Suppressor macrophage (primary cell): ENCODE results near the gene MBD5.

Source experiments
- DNase-seq, 4 experiments: peaks; one replicate each; pipeline ENCODE4 v3.0.0-alpha.2; 2020 to 2022

The MBD5 gene

DNA sequence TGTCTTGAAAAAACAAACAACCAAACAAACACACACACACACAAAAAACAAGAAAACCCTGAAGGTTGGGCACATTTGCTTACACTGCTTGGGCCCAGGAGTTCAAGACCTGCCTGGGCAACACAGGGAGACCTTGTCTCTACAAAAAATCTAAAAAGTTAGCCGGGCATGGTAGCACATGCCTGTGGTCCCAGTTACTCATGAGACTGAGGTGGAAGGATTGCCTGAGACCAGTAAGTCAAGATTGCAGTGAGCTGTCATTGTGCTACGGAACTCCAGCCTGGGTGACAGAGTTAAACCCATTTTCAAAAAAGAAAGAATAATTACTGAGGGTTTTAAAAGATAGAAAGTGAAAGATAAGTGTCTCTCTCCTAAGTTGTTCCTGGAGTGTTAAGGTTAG lies 103.4 kb downstream of the MBD5 start:
- no peak for DNase-seq

DNA sequence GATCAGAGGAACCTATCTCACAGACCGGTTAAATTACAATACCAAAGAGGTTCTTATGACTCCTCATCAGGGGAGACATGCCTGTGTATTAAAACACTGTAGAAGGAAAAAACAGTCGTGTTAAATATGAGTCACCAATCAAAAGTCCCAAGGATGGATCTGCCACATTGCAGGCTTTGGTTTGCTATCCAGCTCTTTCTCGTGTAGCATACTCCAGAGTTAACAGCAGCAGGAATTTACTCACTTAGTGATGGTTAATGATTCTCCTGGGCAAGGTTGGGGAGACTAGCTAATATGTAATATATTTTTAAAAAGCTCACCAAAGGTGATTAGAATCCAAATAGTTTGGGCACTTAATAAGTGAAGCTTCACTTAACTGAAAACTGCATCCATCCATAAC lies 109.7 kb downstream of the MBD5 start:
- no peak for DNase-seq

DNA sequence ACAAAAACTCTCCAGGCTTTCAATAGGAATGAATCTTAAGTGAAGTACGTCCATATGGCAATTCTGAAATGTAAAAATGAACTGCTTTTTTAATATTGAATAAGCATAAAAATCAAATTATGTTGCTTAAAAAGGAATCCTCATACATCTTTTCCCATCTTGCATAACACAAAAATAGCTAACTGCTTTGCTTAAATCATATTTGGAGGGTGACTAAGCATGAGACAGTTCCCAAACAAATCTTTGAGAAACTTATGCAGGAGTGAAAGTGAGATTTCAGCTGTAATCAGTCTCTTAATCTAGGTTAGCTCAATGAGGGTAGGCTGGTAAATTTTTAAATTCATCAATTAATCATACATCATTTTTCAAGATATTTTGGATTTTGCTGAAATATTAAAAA lies 111.5 kb downstream of the MBD5 start:
- DNase-seq = peak in 1 of 4 experiments; percentile 4

DNA sequence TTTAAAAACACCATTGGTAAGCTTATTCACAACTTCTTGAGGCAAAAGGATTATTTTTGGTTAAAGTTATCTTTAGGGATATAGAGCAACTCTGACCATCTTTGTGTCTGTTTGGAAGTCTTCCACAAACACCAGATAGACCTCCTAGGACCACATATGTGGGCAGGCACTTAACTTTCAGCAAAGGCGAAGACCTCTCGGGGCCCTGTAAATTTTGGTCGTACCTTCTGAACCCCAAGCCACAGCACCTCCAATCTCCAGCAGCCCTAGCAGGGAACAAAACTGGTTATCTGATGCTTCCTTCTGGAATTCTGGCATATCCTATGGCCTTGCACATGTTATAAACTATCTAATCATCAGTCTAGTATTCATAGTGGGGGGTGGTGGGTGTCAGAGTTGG lies 114.8 kb downstream of the MBD5 start:
- DNase-seq = no peak

DNA sequence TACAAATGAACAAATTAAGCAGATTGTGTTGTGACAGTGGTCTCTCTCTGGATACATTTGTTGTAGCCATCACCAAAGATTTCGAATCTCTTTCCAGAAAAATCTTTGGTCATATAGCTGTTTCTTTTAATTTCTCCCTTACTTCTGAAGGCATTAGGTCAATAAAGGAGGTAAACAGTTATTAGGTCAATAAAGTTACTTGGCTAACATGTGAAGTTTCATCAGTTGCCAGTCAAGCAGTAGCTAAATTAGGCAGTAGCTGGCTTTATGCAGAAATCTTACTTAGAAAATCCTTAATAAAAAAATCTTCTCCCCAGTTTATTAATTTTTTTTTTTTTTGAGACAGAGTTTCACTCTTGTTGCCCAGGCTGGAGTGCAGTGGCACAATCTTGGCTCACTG lies 115.5 kb downstream of the MBD5 start:
- DNase-seq = no peak

DNA sequence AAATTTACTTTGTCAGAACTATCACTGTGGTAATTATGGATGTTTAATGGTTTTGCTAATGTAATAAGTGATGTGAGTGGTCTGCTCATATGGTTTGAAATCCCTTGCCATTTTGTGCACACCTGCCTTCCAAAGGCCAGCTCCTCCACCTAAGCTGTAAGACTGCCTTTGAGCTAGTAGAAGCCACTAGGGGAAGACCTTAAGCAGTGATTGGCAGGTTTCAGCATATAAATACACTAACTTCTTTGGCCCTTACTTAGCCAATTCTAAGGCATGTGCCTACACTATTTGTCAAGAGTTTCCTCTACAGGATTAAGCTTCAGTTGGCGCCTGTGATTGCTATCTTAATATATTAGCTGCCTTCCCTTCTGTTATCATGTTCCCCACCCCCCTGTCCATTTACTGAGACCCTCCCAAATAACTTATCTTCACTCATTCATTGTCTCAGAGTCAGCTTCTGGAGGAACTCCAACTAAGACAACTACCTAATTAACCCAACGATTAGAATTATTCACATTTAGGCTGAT lies 141.1 kb downstream of the MBD5 start:
- no peak for DNase-seq

DNA sequence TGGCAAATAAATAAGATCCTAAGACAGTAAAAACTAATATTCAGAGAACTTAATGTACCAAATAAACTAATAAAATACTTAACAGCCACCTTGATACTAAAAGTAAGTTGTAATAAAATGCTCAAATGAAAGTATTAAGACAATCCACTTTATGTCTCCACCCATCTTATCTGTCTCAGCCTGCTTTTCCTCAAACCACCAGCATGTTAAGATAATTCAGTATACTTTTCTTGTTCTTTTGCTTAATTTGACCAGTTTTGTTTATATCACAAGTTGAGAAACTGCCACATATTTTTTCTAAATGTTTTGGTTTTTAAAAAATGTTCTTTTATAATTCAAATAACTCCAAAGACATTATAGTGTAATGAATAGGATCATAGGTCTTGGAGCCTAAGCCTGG lies 142.0 kb downstream of the MBD5 start:
- DNase-seq = no peak

DNA sequence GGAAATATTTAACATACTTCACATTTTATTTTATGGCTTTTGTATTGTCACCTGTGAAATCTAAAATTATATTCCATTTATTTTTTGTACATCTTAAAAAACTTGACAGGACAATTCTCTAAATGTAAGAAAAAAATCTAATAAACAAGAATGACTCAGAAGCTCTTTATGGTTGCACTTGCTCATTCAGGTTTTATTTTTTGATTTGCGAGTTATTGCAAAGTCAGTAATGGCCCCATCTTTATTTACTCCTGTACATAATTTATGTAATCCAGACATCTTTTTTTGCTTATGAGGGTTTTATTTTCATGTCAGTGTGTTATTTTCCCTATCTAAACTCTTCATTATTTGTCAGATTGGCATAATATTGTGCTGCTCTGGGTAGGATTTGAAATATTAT lies 145.1 kb downstream of the MBD5 start:
- DNase-seq = no peak

DNA sequence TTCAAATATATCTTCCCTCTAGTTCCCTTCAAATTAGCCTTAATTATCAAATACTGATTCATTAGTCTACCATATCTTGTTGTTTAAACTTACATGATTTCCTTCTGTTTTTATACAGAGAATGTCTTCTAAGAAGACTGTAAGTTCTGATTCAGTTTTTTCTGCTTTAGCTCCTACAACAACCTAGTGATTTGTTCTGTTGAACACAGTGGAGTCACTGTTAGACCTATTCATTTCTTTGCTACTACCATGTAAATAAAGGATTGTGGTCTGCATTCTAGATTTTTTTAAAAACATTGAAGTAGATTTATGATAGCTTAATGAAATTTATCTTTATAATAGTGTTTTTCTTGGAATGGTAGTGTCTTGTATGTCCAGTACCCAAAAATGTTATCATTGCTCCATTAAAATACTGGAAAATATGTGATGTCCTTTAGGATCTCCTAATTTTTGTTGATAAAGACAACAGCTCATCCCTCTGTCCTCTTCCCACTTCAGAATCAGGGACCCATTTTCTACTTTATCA lies 146.4 kb downstream of the MBD5 start:
- DNase-seq = no peak

DNA sequence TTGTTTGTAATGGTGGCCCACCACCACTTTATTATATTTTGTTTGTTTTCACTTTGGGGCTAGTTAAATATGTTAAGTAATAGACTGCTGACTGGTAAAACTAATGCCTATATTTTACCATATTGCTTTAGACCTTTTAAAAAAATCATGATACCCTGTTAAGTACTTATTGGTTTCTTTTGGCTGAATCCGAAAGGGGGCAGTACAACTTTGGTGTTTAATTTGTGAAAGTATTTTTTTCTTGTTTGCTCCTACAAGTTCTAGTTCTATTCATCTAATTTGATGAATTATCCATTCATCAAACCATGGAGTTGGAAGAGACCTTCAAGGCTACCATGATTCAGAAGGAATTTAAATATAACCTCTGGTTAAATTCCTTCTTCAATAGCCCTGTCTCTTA lies 147.0 kb downstream of the MBD5 start:
- no peak for DNase-seq

DNA sequence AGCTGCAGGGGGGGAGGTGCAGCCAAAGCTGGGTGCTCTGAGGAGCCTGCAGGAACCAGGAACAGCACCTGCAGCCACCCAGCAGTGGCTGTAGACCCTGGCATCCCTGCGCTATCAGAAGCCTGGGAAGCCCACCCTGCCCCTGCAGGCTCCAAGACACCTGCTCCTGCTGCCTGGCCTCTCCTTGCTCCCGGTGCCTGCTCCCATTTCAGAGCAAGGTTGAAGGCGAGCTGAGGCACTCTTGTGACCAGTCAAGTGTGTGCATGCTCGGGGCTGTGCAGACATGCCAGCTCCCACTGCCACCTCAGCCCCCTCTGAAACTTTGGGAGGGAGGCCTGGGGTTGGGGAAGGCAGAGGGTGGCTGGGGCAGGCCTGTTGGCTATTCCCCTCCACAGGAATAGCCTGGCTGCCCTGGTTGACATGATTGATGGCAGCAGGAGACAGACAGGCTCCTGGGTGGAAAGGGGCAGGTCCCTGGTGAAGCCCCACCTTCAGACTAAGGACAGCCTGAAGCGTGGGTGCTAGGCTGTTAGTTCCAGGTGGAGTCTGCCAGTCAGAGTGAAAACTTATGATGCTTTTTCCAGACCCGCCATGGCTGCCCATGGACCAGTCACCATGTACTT lies 151.4 kb downstream of the MBD5 start:
- no peak for DNase-seq

DNA sequence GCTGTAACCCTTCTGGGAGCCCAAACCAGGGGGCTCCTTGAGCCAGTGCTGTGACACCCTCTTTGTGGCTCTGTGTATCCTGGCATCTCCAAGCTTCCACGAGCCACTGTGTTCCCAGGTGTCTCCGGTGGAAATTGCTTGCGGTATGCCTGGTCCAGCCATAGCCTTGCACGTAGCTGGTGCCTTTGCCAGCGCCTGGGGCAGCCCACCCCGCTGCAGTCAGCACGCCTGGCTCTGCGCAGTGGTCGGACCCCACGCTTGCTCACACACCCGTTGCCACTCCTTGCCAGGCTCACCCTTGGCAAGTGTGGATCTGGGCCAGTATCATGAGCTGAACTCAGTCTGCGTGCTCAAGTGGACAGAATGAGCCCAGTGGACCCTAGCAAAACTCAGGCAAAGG lies 152.3 kb downstream of the MBD5 start:
- no peak for DNase-seq

DNA sequence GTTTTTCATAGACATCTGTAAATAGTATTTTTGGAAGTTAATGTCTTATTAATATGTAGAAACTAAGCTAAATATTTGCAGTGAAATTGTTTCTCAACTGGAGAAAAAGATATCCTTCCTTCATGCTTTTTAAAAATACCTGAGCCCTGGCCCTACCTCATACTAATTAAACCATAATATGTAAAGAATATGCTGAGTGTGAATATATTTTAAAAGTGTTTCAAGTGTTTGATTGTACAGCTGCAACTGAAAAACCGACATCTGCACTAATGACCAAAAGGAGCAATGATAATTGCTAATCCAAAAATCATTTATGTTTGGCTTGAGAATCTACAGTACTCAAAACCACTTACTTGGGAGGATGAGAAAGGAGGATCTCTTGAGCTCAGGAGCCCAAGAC lies 156.7 kb downstream of the MBD5 start:
- no peak for DNase-seq

DNA sequence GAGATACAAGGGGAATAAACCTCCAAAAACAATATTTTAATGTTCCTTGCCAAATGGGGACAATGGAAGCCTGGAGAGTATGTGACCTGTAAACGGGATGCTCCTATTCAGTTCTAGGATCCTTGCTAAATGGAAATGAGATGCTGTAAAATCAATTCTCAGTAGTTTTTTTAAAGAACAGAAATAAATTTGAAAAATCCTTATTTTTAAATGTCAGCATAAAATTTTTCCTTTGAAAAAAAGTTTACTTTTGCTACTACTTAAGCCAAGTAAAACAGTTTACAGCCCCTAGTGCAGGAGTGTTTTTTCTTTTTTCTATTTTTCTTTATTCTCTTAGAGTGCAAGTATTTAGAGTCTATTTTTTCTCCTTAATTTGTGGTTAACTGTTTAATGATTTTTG lies 158.8 kb downstream of the MBD5 start:
- DNase-seq = no peak

DNA sequence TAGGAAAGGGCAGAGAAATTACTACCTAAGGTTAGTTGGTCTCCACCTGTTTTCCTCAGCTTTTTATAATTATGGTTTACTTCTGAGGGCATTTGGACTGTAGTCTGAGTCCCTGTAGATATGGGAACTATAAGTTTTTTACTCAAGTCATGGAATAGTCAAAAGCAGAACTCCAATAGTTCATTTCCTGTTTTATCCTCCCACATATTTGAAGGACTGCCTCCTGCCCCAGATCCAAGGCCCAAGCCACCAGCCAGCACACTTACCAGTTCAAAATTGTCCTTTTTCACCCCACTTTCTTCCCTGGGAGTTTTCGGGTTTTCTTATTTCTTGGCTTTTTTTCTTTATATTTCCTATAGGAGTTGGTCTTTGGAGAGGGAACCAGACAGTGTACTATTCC lies 164.1 kb downstream of the MBD5 start:
- DNase-seq = peak; percentile 14 to 79 (median 70)

DNA sequence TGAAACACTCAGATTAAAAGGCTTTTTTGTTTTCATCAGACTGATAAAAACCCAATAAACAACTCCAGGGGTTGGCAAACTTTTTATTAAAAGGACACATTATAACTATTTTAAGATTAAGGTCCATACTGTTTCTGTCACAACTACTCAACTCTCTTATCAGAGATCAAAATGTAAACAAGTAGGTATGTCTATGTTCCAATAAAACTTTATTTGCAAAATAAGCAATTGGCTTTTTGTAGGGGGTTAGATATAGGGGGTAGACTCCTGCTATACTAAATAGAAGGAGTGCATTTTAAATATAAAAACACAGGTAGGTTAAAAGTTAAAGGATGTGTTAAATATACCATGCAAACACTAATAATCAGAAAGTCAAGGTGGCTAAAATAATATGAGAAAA lies 174.0 kb downstream of the MBD5 start:
- DNase-seq = no peak

DNA sequence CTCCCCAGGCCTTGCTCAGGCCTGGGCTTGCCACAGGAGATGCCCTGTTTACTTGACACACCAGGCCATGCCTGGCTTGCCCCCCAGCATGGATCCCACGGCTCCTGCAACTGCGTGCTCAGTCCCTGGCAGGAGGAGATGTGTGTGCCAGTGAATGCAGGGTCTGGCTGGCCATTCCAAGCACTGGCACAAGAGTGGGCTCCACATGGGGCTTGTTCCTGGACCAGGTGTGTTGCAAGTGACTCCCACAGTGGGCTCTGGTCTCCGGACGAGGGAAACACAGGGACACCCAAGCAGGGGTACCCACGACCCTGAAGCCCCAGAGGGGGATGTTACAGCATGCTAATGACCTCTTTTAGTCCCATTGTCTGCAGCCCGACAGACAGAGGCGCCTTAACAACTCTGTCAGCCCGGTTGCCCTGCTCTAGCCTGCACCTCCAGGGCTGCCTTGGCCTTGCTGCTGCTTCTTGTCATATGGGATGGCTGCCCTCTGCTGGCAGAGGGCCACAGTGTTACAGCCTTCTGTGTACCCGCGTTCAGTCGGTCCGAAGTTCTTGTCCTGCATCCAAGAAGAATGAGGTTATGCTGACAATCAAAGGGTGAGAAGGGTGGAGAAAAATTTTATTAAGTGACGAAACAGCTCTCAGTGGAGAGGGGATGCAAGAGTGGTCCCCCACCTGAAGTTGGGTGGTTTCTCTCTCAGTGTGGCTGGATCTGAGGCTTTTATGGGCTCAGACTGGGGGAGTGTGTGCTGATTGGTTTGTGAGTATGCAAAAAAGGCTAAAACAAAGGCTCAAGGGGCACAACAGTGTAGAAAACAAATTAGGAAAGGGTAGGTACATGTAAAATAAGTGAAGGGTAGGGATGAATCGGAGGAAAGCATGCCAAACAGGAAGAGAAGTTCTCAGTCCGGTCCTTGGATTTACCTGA lies 180.4 kb downstream of the MBD5 start:
- DNase-seq = peak; percentile 37 to 59 (median 56)

DNA sequence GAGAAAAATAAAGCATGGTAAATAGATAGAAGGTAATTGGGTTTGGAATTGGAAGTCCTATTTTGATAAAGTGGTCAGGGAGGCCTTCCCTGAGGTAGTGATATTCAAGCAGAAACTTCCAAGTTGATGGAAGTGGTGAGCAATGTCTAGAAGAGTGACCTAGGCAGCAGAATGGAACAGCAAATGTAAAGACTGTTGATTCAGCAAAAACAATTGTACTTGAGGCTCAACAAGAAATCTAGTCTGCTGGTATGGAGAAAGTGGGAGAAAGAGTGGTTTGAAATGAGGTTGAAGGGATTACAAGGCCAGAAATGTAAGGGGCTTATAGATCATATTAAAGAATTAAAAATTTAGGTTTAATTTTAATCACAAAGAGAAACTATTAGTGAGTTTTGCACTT lies 181.3 kb downstream of the MBD5 start:
- no peak for DNase-seq

DNA sequence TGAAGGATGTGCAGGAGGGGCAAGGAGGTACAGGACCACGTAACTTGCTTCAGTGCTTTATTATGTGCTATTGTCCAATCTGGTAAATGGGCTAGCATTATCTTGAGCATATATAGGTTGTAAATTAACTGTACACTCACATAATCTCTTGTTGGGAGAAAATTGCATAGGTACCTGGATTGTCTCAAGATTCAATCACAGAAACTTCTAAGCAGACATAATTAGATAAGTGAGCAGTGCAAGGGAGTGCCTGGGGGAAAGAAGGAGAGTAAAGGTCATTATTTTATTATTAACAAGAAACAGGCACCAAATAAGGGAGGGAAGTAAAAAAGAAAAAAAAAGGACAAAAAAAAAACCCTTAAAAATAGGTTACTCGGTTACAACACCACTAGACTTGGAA lies 186.2 kb downstream of the MBD5 start:
- no peak for DNase-seq

DNA sequence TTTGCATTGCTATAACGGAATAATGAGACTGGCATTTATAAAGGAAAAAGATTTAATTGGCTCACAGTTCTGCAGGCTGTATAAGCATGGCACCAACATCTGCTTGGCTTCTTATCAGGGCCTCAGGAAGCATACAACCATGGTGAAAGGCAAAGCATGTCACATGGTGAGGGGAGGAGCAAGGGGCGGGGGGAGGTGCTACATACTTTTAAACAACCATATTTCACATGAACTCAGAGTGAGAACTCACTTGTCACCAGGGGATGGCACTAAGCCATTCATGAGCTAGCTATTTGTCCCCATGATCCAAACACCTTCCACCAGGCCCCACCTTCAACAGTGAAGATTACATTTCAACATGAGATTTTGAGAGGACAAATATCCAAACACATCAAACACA lies 188.7 kb downstream of the MBD5 start:
- peak in 1 of 4 experiments; percentile 4 for DNase-seq

DNA sequence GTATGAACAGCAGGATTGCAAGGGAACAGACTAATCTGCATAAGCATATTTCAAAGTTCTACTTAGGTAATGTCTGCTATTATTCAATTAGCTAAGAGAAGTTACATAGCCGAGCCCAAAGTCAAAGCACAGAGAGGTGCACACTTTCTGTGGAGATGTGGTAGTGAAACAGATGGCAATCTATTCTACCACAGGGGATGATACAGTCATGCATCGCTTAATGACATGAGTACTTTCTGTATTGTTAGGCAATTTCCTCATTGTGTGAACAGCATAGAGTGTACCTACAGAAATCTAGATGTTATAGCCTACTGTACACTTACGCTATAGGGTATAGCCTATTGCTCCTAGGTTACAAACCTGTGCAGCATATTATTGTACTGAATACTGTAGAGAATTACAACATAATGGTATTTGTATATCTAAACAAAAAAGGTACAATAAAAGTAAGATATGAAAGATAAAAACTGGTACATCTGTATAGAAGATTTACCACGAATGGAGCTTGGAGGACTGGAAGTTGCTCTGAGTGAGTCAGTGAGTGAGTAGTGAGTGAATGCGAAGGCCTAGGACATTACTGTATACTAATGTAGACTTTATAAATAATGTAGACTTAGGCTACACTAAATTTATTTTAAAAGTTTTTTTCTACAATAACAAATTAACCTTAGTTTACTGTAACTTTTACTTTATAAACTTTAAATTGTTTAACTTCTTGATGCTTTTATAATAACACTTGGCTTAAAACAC lies 197.6 kb downstream of the MBD5 start:
- no peak for DNase-seq

DNA sequence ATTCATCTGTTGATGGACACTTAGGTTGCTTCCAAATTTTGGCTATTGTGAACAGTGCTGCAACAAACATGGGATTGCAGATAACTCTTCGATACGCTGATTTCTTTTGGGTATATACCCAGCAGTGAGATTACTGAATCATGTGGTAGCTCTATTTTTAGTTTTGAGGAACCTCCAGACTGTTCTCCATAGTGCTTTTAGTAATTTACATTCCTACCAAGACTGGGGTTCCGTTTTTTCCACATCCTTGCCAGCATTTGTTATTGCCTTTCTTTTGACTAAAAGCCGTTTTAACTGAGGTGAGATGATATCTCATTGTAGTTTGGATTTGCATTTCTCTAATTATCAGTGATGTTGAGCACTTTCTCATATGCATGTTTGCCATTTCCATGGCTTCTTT lies 200.3 kb downstream of the MBD5 start:
- peak in 1 of 4 experiments; percentile 20 for DNase-seq

DNA sequence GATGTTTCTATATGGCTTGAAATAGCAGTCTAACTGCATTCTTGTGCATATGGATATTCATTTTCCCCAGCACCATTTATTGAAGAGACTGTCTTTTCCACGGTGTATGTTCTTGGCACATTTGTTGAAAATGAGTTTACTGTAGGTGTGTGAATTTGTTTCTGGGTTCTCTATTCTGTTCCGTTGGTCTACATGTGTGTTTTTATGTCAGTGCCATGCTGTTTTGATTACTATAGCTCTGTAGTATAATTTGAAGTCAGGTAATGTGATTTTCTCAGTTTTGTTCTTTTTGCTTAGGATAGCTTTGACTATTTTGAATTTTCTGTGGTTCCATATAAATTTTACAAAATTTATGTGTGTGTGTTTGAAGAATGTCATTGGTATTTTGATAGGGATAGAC lies 201.0 kb downstream of the MBD5 start:
- DNase-seq = no peak
